Stimulated activated naive CD4-positive, alpha-beta T cell (primary cell): ENCODE results near the gene CAPZB.
"Not testable (repeated sequence)": the region's sequence is repeated elsewhere in the genome, so short reads cannot be mapped to it uniquely, and the experiment has no call there.

Experiments
- DNase-seq, 6 experiments: peaks; one replicate each; lab custom pipeline; 2025; lab: John Stamatoyannopoulos, UW

CAPZB gene

DNA sequence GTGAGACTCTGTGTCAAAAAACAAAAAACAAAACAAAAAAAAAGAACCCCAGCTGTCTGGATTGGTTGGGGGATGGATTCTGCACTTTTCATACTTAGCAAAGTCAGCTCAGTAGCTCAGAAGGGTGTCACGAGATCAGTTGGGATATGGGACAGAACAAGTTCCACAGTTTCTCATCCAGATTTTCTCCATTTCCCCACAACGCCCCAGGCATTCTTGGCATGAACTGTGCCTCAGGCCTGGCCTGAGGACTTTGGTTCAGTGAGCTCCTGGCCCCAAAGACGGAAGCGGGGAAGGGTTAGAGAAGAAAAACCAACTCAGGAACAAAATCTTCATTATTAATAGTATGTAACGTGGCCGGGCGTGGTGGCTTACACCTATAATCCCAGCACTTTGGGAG is 175.3 kb downstream of the CAPZB start:
- DNase-seq = no peak

- no peak for DNase-seq
Observed at GRCh38 chr1:19309123-19309813, 176.1 kb downstream of the CAPZB start.

GRCh38 chr1:19308509-19308907 is 176.8 kb downstream of the CAPZB start:
- DNase-seq = no peak

GRCh38 chr1:19307794-19308508 is 177.4 kb downstream of the CAPZB start:
- no peak for DNase-seq

GRCh38 chr1:19306941-19307340 is 178.4 kb downstream of the CAPZB start:
- DNase-seq = no peak

GRCh38 chr1:19305880-19306279 is 179.5 kb downstream of the CAPZB start:
- no peak for DNase-seq

- not testable (repeated sequence) for DNase-seq
Observed at GRCh38 chr1:19304081-19304480, 181.3 kb downstream of the CAPZB start.

GRCh38 chr1:19300211-19300610 is 185.1 kb downstream of the CAPZB start:
- no peak for DNase-seq

GRCh38 chr1:19294638-19295037 is 190.7 kb downstream of the CAPZB start:
- DNase-seq = no peak

DNA sequence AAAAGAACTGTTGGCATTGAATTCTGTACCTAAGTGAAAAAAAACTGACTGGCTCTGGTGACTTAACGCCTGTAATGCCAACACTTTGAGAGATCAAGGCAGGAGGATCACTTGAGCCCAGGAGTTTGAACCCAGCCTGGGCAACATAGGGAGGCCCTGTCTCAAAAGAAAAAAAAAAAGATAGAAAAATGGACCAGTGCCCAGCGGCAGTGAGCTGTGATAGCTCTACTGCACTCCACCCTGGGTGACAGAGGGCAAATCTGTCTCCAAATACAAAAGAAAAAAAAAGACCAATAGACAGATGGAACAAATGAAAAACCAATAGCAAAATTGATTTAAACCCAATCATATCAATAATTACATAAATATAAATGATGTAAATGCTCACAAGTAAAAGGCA is 196.1 kb downstream of the CAPZB start:
- no peak for DNase-seq
